ENCODE data around the gene KIAA0232.
"Not testable (repeated sequence)": the region's sequence is repeated elsewhere in the genome, so short reads cannot be mapped to it uniquely, and the experiment has no call there.

Gene KIAA0232

DNA sequence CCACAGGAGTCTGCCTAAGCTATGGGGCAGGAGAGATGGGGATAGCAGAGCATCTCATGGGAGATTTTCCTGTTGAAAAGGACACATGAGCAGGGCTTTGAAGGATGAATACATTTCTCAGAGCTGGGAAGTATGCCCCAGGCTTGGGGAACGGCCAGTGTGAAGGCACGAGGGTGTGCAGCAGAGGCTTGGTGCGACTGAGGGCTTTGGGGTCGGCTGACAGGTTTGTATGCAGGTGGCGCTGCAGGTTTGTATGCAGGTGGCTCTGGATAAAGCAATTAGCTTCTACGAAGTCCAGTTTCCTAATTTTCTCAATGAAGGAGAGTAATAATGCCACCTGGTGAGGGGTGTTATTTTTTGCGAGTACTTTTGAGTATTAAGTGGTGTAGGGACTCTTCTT lies 6.8 kb upstream of the KIAA0232 start:
- no peak for DNase-seq (ENCODE audit: extremely low read depth in 1 of 2, low read depth in 1 of 2)

DNA sequence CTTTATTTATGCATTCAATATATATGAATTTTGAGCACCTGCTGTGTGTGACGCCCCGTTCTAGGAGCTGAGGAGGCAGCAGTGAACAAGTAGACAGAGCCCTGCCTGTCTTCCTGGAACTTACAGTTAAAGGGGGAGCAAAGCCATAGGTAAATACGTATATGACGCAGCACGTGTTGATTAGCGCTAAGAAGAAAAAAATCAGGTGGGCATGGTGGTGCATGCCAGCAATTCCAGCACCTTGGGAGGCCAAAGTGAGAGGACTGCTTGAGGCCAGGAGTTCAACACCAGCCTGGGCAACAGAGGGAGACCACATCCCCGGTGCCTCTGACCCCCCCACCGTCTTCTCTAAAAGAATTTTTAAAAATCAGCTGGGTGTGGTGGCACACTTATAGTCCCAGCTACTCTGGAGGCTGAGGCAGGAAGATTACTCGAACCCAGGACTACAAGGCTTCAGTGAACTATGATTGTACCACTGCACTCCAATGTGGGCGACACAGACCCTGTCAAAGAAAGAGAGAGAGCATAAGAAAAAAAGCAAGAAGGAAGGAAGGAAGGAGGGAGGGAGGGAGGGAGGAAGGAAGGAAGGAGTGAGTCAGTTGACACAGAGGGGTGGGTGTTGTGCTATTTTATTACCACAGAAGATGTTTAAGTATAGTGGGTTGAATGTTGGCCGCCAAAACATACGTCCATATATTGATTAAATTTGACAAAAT lies 5.4 kb upstream of the KIAA0232 start:
- DNase-seq (ENCODE audit: extremely low read depth in 1 of 2, low read depth in 1 of 2) = no peak

DNA sequence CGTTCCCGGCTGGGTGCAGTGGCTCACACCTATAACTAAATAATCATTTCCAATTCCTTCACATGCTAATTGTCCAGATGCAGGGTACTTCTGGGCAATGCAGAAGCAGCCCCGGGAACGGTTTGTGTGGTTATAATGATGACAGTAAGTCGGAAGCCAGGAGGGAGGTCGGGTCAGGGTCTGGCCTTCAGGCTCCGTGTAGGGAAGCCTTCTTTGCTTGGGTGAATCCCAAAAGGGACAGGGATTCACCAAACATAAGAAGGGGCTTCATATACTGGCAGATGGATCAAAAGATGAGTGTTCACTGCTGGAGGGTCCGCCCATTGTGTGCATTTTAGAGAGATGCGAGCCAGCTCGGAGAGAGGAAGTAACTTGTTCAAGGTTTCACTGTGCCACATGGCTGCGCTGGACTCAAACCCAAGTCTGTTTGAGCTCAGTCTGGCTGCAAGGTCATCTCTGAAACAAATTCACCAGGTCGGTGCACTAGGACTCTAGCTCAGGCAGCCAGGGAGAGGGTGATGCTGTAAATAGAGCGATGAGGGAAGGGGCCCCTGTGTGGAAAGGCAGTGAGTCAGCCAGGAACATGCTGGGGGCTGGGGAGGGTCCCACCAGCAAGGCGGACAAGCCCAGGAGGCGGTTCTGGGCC lies 4.8 kb upstream of the KIAA0232 start:
- no peak for DNase-seq (ENCODE audit: extremely low read depth in 1 of 2, low read depth in 1 of 2)

DNA sequence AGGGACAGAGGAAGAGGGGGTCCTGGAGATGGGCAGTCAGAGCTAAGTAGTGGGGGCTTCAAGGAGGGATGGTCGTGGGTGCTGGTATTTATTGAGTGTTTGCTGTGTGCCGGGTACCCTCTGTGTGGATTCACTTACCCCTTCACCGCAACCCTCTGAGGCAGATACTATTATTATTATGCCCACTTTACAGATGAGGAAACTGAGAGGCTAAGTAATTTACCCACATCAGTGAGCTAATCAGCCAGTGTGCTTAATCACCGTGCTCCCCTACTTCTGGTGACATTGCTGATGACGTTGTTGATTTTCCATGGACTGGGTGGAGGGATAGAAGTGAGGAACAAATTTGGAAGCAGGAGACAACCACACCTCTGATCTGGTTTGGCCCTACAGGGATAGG lies 4.1 kb upstream of the KIAA0232 start:
- no peak for DNase-seq (ENCODE audit: extremely low read depth in 1 of 2, low read depth in 1 of 2)

DNA sequence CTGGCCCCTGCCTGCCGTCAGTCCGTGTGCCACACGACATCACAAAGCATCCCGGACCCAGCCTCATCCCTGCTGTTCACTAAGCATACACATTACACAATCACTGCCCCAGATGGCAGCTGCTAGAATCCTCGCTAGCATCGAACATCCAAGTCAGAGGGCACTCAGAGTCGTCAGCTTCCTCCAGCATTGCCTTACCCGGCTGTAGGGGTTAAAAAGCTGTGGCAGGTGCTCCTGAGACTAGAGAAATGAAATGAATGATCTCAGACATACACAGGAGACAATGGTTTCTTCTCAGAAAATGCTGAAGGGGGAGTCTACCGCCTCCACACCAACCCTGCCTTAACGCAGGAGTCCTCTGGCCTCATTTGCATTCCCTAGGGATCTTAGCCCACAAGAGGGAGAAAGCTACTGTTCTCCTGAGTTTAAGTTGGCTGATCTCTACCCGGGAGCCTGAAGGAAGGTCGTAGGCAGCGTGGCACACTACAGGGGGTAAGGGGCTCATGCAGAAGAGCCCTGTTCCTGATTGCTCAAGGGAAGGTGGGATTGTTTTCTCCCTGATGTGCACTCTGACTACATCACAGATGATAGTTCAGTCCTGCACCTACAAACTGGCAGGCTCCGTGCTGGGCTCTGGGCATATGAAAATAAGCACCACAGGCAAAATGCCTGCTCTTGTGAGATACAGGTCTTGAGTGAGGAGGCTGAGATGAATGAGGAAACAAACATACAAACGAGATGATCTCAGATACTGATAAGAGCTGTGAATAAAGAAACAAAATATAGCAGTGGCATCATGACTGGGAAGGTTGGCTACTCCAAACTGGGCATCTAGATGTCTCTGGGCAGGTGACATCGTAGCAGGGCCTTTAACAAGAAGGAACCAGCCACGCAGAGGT lies 2.6 kb upstream of the KIAA0232 start:
- DNase-seq (ENCODE audit: extremely low read depth in 1 of 2, low read depth in 1 of 2) = no peak

DNA sequence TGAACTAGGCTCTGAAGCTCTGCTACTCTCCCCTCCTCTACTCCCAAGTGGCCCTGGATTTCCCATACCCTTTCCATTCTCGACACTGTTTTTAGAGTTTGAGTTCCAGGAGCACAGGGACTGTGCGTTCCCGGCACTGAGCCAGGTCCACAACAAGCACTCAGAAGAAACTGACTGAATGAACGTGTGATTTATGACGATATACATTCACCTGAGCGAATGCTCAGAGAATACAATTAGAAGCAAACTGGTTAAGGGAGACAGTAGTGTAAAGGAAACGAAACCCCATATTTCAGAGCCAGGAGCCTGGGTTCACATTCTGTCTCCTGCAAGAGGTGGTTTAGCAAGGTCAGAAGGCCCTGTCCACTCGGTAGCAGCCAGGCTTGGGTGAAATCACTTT lies 1.4 kb upstream of the KIAA0232 start:
- no peak for DNase-seq (ENCODE audit: extremely low read depth in 1 of 2, low read depth in 1 of 2)

DNA sequence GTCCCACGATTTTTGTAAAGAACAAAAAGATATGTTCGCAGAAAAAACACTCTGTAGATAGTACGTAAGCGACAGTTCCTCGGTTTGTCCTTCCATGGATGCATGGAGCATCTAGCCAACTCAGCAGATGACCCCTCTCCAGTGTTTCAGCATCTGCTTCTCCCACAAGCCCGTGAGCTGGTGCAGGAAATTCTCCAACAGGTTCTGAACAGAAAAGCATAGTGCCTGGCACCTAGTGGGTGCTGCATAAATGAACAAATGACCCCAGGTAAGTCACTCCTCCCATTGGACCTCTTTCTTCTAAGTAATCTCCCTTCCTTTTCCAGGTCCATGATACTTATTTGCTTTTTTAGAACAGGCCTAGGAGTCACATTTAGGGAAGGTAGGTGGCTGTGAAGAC lies 966 bp upstream of the KIAA0232 start:
- no peak for DNase-seq (ENCODE audit: extremely low read depth in 1 of 2, low read depth in 1 of 2)

DNA sequence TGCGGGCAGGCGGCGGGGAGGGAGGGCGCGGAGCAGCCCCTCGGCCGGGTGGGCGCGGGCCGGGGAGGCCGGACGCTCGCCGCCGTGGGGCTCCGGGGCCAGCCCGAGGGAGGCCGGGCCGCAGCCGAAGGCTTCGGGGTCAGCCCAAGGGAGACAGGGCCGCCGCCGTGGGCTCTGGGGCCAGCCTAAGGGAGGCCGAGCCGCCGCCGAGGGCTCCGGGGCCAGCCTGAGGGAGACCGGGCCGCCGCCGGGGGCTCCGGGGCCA lies 251 bp downstream of the KIAA0232 start:
- no peak for DNase-seq (ENCODE audit: extremely low read depth in 1 of 2, low read depth in 1 of 2)

DNA sequence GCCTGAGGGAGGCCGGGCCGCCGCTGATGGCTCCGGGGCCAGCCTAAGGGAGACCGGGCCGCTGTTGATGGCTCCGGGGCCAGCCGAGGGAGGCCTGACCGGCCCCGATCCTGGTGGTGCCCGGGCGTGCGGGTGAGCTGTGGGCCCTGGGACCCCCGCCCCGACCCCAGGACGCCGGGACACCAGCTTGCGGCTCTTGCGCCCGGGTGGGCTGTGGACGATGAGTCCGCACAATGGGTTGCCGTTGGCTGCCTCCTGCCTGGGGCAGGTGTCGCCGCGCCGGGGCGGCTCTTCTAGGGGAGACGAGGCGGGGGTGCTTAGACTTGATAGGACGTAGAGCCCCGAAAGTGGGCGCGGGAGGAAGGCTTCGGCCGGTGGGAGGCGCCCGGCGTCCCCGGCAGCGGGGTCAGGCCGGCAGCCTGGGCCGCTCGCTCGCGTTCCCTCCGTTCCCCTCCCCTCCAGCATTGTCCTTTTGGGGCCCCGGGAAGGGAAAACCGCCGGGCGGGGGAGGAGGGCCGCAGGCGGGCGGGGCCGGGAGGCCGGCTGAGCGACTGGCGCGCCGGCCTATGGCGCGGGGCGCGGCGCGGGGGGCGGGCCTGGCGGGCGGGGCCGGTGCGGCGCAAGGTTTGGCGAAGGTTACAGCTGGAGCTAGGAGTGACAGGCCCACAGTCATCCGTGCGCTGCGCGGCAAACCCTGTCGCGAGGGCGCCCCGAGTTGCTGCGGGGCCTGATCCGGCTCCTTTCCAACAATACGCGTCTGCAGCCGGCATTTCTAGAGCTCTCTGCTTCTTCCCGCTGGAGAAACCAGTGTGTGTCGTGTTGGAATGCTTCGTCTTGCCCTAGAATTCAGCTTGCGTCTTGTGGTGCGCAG lies 819 bp downstream of the KIAA0232 start:
- peak; percentile 62 to 84 for DNase-seq (ENCODE audit: extremely low read depth in 1 of 2, low read depth in 1 of 2)

DNA sequence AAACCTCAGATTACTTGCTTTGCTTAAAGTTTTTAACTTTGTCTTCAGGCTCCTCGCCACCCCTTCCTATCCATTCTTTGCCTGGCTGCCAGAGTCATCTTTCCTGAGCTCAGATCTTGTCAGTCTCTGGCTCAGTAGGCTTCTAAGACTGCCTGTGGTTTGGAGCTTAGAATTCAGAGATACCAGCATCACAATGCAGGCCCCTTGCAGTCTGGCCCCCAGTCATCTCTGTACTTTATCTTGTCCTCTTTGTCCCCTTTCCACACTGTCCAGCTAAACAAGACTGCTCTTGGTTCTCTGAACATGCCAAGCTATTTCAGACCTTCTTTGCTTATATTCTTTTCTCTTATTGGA lies 3.0 kb downstream of the KIAA0232 start:
- no peak for DNase-seq (ENCODE audit: extremely low read depth in 1 of 2, low read depth in 1 of 2)

DNA sequence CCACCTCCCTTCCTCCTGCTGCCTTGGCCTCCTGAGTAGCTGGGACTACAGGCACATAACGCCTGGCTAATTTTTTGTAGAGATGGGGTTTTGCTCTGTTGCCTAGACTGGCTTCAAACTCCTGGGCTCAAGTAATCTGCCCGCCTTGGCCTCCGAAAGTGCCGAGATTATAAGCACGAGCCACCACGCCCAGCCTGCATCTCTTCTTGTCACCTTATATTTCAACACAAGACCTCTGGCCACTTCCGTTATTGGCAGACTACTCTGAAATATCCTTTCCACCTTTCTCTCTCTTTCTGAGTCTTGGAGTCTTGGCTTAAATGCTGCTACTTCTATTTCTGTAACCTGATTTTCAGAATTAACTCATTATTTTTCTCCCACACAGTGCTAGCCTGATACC lies 5.6 kb downstream of the KIAA0232 start:
- no peak for DNase-seq (ENCODE audit: extremely low read depth in 1 of 2, low read depth in 1 of 2)

DNA sequence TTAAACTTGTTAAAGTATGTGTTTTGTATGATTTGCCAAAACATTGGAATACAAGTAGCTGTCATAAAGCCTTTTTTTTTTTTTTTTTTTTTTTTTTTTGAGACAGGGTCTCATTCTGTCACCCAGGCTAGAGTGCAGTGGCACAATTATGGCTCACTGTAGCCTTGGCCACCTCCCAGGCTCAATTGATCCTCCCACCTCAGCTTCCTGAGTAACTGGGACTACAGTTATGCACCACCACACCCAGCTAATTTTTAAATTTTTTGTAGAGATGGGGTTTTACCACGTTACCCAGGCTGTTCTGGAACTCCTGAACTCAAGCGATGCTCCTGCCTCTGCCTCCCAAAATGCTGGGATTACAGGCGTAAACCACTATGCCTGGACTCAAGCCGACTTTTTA lies 8.7 kb downstream of the KIAA0232 start:
- DNase-seq (ENCODE audit: extremely low read depth in 1 of 2, low read depth in 1 of 2) = not testable (repeated sequence)

DNA sequence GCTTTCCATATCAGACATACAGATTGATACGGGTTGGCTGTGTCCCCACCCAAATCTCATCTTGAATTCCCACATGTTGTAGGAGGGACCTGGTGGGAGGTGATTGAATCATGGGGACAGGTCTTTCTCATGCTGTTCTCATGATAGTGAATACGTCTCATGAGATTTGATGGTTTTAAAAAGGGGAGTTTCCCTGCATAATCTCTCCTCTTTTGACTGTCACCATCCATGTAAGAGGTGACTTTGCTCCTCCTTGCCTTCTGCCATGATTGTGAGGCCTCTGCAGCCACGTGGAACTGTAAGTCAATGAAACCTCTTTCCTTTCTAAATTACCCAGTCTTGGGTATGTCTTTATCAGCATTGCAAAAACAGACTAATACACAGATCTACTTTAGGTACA lies 9.3 kb downstream of the KIAA0232 start:
- DNase-seq (ENCODE audit: extremely low read depth in 1 of 2, low read depth in 1 of 2) = not testable (repeated sequence)

DNA sequence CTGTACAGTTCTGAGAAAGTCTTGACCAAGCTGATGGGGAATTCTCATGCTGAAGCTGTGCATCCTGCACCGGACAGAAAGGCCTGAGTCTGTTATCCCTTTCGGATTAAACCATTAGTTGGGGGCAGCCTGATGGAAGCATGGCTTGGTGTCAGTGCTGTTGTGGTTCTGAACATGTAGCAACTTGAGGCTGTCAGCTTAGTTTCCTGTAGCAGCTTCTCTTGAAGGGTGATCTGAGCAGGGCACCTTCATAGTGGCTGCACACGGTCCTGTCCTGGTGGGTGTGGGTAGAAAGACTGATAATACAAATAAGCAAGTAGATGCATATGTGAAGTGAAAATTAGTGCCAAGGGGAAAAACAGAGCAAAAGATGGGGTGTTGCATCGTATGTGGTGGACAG lies 11.7 kb downstream of the KIAA0232 start:
- no peak for DNase-seq (ENCODE audit: extremely low read depth in 1 of 2, low read depth in 1 of 2)

DNA sequence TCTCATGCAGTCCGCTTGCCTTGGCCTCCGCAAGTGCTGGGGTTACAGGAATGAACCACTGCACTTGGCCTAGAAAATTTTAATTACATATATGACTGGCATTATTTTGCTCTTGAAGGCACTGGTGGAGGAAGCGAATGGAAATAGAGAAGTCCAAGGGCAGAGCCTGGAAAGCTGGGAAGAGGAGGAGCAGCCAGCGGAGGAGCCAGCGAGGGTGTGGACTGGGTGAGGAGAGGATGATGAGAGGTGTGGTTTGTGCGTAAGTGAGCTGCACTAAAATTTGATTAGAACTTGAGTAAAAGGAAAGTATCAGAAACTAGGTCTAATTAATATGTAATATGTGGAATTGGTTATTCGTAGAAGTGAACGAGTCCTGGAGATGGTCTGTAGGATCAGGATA lies 13.3 kb downstream of the KIAA0232 start:
- DNase-seq (ENCODE audit: extremely low read depth in 1 of 2, low read depth in 1 of 2) = no peak

DNA sequence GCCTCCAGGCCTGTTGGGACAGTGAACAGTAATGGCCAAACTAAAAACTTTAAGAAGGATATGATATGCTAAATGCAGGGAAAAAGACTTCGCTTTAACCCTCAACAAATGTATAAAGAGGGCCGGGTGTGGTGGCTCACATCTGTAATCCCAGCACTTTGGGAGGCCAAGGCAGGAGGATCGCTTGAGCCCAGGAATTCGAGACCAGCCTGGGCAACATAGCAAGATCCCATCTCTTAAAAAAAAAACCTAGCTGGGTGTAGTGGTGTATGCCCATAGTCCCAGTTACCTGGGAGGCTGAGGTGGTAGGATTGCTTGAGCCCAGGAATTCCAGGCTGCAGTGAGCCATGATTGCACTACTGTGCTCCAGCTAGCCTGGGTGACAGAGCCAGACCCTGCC lies 14.8 kb downstream of the KIAA0232 start:
- DNase-seq (ENCODE audit: extremely low read depth in 1 of 2, low read depth in 1 of 2) = not testable (repeated sequence)

DNA sequence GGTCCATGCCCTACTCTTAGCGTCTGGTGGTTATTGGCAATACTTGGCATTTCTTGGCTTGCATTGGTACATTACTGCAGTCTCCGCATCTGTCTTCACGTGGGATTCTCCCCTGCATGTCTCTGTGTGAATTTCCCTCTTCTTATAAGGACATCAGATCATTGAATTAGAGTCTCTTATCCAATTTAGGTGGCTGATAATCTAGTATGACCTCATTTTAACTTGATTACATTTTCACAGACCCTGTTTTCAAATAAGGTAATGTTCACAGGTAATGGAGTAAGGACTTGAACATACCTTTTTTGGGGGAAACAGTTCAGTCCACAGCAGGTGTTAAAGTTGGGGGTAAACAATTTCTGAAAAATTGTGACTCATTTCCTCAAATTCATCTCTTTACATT lies 16.6 kb downstream of the KIAA0232 start:
- no peak for DNase-seq (ENCODE audit: extremely low read depth in 1 of 2, low read depth in 1 of 2)

DNA sequence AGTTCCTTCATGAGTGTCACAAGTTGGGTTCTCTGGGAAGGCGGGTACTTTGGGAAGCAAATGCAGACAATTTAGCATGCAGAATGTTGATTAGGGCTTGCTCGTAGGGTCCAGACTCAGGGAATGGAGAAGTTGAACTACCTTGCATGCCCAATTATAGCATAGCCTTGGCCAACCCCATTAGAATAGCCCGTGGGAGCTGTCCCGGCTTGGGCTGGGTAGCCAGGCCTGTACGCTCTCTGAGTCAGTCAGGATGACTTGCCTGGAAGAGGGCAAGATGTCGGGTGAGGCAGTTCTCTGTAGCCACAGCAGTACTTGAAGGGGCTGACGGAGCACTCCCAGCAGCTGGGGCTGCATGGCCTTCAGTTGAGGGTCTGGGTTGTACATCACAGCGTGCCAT lies 19.5 kb downstream of the KIAA0232 start:
- DNase-seq (ENCODE audit: extremely low read depth in 1 of 2, low read depth in 1 of 2) = no peak

DNA sequence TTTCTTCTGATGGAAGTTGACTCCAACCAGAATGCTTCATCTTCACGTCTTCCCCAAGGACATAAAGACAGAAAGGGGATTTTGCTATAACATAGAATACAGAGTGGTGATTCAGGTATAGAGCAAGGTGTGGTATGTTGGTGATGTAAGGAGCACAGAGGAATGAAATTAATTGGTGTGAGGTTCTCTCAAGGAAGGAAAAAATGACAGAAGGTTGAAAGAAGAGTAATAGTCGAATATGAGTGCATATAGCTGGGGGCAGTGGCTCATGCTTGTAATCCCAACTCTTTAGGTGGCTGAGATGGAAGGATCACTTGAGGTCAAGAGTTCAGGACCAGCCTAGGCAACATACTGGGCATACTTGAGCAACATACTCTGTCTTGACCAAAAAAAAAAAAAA lies 20.1 kb downstream of the KIAA0232 start:
- DNase-seq (ENCODE audit: extremely low read depth in 1 of 2, low read depth in 1 of 2) = no peak

DNA sequence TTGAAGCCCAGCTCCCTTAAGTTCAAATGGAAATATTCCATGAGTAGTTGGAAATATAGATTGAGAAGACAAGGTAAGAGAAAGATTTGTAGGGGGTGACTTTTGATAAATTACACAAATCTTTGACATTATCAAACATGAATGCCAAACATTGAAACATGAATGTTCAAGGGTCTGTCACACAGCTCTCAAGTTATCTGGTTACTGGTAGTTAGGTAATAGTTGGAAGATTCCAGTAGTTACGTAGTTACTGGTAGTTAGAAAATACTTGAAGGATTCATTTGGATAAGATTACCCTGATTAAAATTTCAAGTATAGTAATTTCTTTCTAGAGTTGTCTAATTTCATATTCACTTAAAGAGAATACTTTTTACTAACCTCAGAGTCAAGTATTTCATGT lies 20.7 kb downstream of the KIAA0232 start:
- no peak for DNase-seq (ENCODE audit: extremely low read depth in 1 of 2, low read depth in 1 of 2)

DNA sequence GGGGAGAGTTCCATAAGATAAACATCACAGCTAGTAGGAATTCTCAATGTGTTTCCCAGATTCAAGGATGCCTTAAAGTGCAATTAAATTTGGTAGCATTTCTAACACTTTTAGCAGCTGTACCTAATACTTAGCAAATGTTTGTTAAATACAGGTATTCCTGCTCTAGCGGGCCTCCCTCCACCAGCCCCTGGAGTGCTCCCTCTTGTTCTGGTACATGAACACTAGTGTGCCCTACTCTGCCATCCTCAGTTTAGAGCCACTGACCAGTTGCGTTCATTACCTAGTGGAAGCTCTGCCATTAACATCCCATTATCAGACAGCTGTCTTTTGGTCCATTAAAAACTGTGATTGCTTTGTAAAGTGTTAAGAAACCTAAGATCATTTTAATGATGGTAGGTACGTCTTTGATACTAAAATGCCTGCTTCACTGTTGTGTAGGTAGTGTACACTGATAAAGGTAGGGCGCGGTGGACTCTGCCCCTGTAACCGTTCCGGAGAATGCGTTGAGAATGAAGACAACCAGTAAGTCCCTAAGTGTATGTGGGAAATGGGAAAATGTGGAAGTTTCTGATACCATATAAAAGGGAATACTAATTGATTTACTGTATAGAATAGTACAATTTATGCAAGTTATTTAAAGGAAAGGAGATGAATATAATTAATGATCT lies 21.7 kb downstream of the KIAA0232 start:
- no peak for DNase-seq (ENCODE audit: extremely low read depth in 1 of 2, low read depth in 1 of 2)

Data from activated CD8-positive, alpha-beta memory T cell treated with anti-CD3 and anti-CD28 coated beads for 1 hour (primary cell).